HEK293 (cell line): Measurements from ENCODE around the gene PPARA.

Experiments used
- CTCF ChIA-PET: fragments of 350-600 bp; formaldehyde crosslinking; extraction: SDS; loops from one replicate; lab custom pipeline; 2021; ENCODE audit warnings: antibody characterized with exemption; lab: Yijun Ruan, JAX
- POLR2A ChIA-PET: fragments of 300-600 bp; formaldehyde crosslinking; extraction: SDS; loops from one replicate; lab custom pipeline; 2020; ENCODE audit warnings: antibody characterized with exemption, inconsistent platforms; lab: Yijun Ruan, JAX
- H3K27ac ChIP-seq: fragments of 200-500 bp; sonication (Bioruptor generic); 2 replicates; pipeline ENCODE4 v1.5.1; 2014; ENCODE audit warnings: low read depth, low read length, control low read depth, inconsistent platforms; ENCODE audit errors: extremely low read depth
- H3K36me3 ChIP-seq, 2 experiments: fragments of 200-500 bp in 1 of 2; sonication (Bioruptor generic) in 1 of 2; 1 replicate in 1 of 2; 2 replicates in 1 of 2; pipeline ENCODE4 v1.5.1; 2014 to 2017; ENCODE audit warnings: inconsistent platforms in 2 of 2, low read length in 2 of 2; ENCODE audit not compliant: control insufficient read depth in 2 of 2, insufficient read depth in 1 of 2
- H3K4me1 ChIP-seq: fragments of 200-500 bp; sonication (Bioruptor generic); 2 replicates; pipeline ENCODE4 v1.5.1; 2014; ENCODE audit warnings: mild to moderate bottlenecking, low read length, inconsistent platforms; ENCODE audit not compliant: control insufficient read depth, insufficient read depth
- H3K4me3 ChIP-seq: 2 replicates; pipeline ENCODE4 v1.5.1; 2011; ENCODE audit warnings: low read depth, mild to moderate bottlenecking, control low read depth, low read length, moderate library complexity
- H3K9me3 ChIP-seq: fragments of 200-500 bp; sonication (Bioruptor generic); 2 replicates; pipeline ENCODE4 v1.5.1; 2014; ENCODE audit warnings: low read depth, low read length, inconsistent platforms; ENCODE audit not compliant: control insufficient read depth, insufficient read depth
- SP7 ChIP-seq: fragments of 450-650 bp; formaldehyde crosslinking; IDR thresholded peaks from 2 replicates; pipeline ENCODE4 v1.5.1; 2016; ENCODE audit warnings: missing biosample characterization, missing genetic modification characterization
- ZIC2 ChIP-seq: fragments of 450-650 bp; formaldehyde crosslinking; IDR thresholded peaks from 2 replicates; pipeline ENCODE4 v1.5.1; 2016; ENCODE audit warnings: missing biosample characterization, missing genetic modification characterization
- ZNF114 ChIP-seq: fragments of 450-650 bp; formaldehyde crosslinking; IDR thresholded peaks from 2 replicates; pipeline ENCODE4 v1.5.0; 2017; ENCODE audit warnings: missing biosample characterization, missing genetic modification characterization
- ZNF132 ChIP-seq: fragments of 450-650 bp; formaldehyde crosslinking; IDR thresholded peaks from 2 replicates; pipeline ENCODE4 v1.5.1; 2017; ENCODE audit warnings: missing biosample characterization, missing genetic modification characterization, borderline replicate concordance
- ZNF133 ChIP-seq: fragments of 450-650 bp; formaldehyde crosslinking; IDR thresholded peaks from 2 replicates; pipeline ENCODE4 v1.5.1; 2016; ENCODE audit warnings: missing biosample characterization, missing genetic modification characterization
- ZNF211 ChIP-seq: fragments of 450-650 bp; formaldehyde crosslinking; IDR thresholded peaks from 2 replicates; pipeline ENCODE4 v1.5.1; 2016; ENCODE audit warnings: low read depth, missing biosample characterization, missing genetic modification characterization
- ZNF292 ChIP-seq: fragments of 450-650 bp; formaldehyde crosslinking; IDR thresholded peaks from 2 replicates; pipeline ENCODE4 v1.5.1; 2016; ENCODE audit warnings: low read depth, missing biosample characterization, missing genetic modification characterization, borderline replicate concordance
- ZNF341 ChIP-seq: fragments of 450-650 bp; formaldehyde crosslinking; IDR thresholded peaks from 2 replicates; pipeline ENCODE4; 2016; ENCODE audit warnings: low read depth, missing biosample characterization, missing genetic modification characterization
- ZNF394 ChIP-seq: fragments of 450-650 bp; formaldehyde crosslinking; IDR thresholded peaks from 2 replicates; pipeline ENCODE4 v1.5.1; 2016; ENCODE audit warnings: missing biosample characterization, missing genetic modification characterization, mild to moderate bottlenecking, moderate library complexity, borderline replicate concordance
- ZNF433 ChIP-seq: fragments of 450-650 bp; formaldehyde crosslinking; IDR thresholded peaks from 2 replicates; pipeline ENCODE4 v1.5.1; 2016; ENCODE audit warnings: missing biosample characterization, missing genetic modification characterization, low read depth
- ZNF501 ChIP-seq: fragments of 450-650 bp; formaldehyde crosslinking; IDR thresholded peaks from 2 replicates; pipeline ENCODE4 v1.5.1; 2016; ENCODE audit warnings: missing biosample characterization, missing genetic modification characterization
- ZNF514 ChIP-seq: fragments of 450-650 bp; formaldehyde crosslinking; IDR thresholded peaks from 2 replicates; pipeline ENCODE4 v1.5.1; 2016; ENCODE audit warnings: missing biosample characterization, missing genetic modification characterization
- ZNF549 ChIP-seq: fragments of 450-650 bp; IDR thresholded peaks from 2 replicates; pipeline ENCODE4 v1.5.1; 2018; ENCODE audit warnings: missing biosample characterization, missing genetic modification characterization, mild to moderate bottlenecking, inconsistent platforms, moderate library complexity
- ZNF558 ChIP-seq: fragments of 450-650 bp; formaldehyde crosslinking; IDR thresholded peaks from 2 replicates; pipeline ENCODE4 v1.5.1; 2016; ENCODE audit warnings: missing biosample characterization, missing genetic modification characterization
- ZNF658 ChIP-seq: fragments of 450-650 bp; formaldehyde crosslinking; IDR thresholded peaks from 2 replicates; pipeline ENCODE4; 2016; ENCODE audit warnings: missing biosample characterization, missing genetic modification characterization
- ZNF660 ChIP-seq: fragments of 450-650 bp; IDR thresholded peaks from 2 replicates; pipeline ENCODE4 v1.5.1; 2018; ENCODE audit warnings: missing biosample characterization, mild to moderate bottlenecking, missing genetic modification characterization
- ZNF670 ChIP-seq: fragments of 450-650 bp; formaldehyde crosslinking; IDR thresholded peaks from 2 replicates; pipeline ENCODE4 v1.5.1; 2016; ENCODE audit warnings: missing biosample characterization, missing genetic modification characterization, low read depth
- ZSCAN23 ChIP-seq: fragments of 450-650 bp; formaldehyde crosslinking; IDR thresholded peaks from 2 replicates; pipeline ENCODE4 v1.5.1; 2016; ENCODE audit warnings: missing biosample characterization, missing genetic modification characterization
- ZSCAN30 ChIP-seq: fragments of 450-650 bp; IDR thresholded peaks from 2 replicates; pipeline ENCODE4 v1.5.1; 2018; ENCODE audit warnings: missing biosample characterization, mild to moderate bottlenecking, missing genetic modification characterization, moderate library complexity
- TF ChIP-seq, protein P1 (sequence below): fragments of 450-650 bp; formaldehyde crosslinking; IDR thresholded peaks from 2 replicates; pipeline ENCODE4 v1.5.1; 2017; ENCODE audit warnings: missing biosample characterization, missing genetic modification characterization
- TF ChIP-seq, protein P2 (sequence below): sonication (generic); formaldehyde crosslinking; IDR thresholded peaks from 2 replicates; pipeline ENCODE4 v1.8.1; 2022; ENCODE audit warnings: mild to moderate bottlenecking, moderate library complexity, missing genetic modification reagents
- TF ChIP-seq, protein P3 (sequence below): fragments of 450-650 bp; formaldehyde crosslinking; IDR thresholded peaks from 2 replicates; pipeline ENCODE4 v1.5.1; 2016; ENCODE audit warnings: missing biosample characterization, missing genetic modification characterization
- TF ChIP-seq, protein P4 (sequence below): fragments of 450-650 bp; formaldehyde crosslinking; IDR thresholded peaks from 2 replicates; pipeline ENCODE4 v1.5.1; 2017; ENCODE audit warnings: missing biosample characterization, missing genetic modification characterization
- TF ChIP-seq, protein P5 (sequence below): fragments of 450-650 bp; formaldehyde crosslinking; IDR thresholded peaks from 2 replicates; pipeline ENCODE4 v1.5.1; 2017; ENCODE audit warnings: missing biosample characterization, mild to moderate bottlenecking, missing genetic modification characterization, moderate library complexity
- TF ChIP-seq, protein P6 (sequence below): fragments of 450-650 bp; formaldehyde crosslinking; IDR thresholded peaks from 2 replicates; pipeline ENCODE4 v1.5.1; 2016; ENCODE audit warnings: missing biosample characterization, missing genetic modification characterization
- TF ChIP-seq, protein P7 (sequence below): fragments of 450-650 bp; formaldehyde crosslinking; IDR thresholded peaks from 2 replicates; pipeline ENCODE4 v1.5.1; 2016; ENCODE audit warnings: missing biosample characterization, missing genetic modification characterization

The PPARA gene

DNA sequence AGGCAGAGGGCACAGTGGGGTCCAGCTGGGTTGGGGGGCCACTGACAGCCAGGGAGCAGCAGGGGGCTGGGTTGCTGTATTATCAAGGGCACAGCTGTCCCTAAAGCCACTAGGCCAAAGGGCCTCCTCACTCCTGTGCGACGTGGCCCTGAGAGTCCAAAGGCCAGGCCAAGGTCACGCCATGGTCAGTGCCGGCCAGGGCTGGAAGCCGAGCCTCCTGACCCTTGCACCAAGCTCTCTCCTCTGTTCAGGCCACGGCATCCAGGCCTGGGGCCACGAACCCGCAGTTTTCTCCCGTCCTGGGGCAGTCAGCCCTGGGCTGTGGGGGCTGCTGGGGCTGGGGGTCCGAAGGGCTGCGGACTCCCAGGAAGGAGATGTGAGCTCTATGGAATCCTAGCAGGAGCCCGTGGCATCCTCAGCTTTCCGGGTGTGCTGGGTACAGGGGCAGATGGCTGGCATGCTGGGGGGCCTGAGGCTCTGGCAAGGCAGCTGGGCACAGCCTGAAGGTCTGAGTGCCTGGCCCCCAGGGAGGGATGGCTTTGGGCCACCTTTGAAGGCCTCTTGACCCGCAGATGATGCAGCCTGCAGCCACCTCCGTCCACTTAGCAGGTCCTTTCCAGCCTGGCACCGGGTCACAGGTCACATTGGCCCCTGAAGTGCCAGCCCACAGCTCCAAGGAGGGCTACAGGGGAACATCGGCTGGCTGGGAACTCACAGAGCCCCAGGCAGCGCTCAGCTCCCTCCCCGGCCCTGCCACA is 17.3 kb upstream of the PPARA start:
- TF ChIP-seq, protein P1, sequence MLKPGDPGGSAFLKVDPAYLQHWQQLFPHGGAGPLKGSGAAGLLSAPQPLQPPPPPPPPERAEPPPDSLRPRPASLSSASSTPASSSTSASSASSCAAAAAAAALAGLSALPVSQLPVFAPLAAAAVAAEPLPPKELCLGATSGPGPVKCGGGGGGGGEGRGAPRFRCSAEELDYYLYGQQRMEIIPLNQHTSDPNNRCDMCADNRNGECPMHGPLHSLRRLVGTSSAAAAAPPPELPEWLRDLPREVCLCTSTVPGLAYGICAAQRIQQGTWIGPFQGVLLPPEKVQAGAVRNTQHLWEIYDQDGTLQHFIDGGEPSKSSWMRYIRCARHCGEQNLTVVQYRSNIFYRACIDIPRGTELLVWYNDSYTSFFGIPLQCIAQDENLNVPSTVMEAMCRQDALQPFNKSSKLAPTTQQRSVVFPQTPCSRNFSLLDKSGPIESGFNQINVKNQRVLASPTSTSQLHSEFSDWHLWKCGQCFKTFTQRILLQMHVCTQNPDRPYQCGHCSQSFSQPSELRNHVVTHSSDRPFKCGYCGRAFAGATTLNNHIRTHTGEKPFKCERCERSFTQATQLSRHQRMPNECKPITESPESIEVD (tag by site-specific recombination) = no peak
- TF ChIP-seq ZSCAN30 (tag by site-specific recombination) = no peak
- TF ChIP-seq, protein P2, sequence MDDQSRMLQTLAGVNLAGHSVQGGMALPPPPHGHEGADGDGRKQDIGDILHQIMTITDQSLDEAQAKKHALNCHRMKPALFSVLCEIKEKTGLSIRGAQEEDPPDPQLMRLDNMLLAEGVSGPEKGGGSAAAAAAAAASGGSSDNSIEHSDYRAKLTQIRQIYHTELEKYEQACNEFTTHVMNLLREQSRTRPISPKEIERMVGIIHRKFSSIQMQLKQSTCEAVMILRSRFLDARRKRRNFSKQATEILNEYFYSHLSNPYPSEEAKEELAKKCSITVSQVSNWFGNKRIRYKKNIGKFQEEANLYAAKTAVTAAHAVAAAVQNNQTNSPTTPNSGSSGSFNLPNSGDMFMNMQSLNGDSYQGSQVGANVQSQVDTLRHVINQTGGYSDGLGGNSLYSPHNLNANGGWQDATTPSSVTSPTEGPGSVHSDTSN (CRISPR knock-in tag) = no peak
- TF ChIP-seq, protein P3, sequence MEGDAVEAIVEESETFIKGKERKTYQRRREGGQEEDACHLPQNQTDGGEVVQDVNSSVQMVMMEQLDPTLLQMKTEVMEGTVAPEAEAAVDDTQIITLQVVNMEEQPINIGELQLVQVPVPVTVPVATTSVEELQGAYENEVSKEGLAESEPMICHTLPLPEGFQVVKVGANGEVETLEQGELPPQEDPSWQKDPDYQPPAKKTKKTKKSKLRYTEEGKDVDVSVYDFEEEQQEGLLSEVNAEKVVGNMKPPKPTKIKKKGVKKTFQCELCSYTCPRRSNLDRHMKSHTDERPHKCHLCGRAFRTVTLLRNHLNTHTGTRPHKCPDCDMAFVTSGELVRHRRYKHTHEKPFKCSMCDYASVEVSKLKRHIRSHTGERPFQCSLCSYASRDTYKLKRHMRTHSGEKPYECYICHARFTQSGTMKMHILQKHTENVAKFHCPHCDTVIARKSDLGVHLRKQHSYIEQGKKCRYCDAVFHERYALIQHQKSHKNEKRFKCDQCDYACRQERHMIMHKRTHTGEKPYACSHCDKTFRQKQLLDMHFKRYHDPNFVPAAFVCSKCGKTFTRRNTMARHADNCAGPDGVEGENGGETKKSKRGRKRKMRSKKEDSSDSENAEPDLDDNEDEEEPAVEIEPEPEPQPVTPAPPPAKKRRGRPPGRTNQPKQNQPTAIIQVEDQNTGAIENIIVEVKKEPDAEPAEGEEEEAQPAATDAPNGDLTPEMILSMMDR (tag by site-specific recombination) = no peak
- no peak for TF ChIP-seq ZNF341 (tag by site-specific recombination)
- TF ChIP-seq ZNF433 (tag by site-specific recombination) = no peak
- TF ChIP-seq ZNF514 (tag by site-specific recombination) = no peak
- TF ChIP-seq, protein P4, sequence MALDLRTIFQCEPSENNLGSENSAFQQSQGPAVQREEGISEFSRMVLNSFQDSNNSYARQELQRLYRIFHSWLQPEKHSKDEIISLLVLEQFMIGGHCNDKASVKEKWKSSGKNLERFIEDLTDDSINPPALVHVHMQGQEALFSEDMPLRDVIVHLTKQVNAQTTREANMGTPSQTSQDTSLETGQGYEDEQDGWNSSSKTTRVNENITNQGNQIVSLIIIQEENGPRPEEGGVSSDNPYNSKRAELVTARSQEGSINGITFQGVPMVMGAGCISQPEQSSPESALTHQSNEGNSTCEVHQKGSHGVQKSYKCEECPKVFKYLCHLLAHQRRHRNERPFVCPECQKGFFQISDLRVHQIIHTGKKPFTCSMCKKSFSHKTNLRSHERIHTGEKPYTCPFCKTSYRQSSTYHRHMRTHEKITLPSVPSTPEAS (tag by site-specific recombination) = no peak
- no peak for TF ChIP-seq ZNF132
- TF ChIP-seq ZSCAN23 (tag by site-specific recombination) = no peak
- TF ChIP-seq ZNF211 (tag by site-specific recombination) = no peak
- no peak for TF ChIP-seq ZNF670 (tag by site-specific recombination)
- no peak for TF ChIP-seq ZNF549 (tag by site-specific recombination)
- no peak for TF ChIP-seq ZNF292 (tag by site-specific recombination)
- no peak for TF ChIP-seq ZNF660 (tag by site-specific recombination)
- TF ChIP-seq ZNF558 = no peak
- CTCF ChIA-PET = interaction anchor here (0.8 to 3.3 kb wide), 7 partner anchors 11 to 409 kb away, joined by 3 to 11 read pairs (median 3); no protein-coding TSS in a partner anchor

DNA sequence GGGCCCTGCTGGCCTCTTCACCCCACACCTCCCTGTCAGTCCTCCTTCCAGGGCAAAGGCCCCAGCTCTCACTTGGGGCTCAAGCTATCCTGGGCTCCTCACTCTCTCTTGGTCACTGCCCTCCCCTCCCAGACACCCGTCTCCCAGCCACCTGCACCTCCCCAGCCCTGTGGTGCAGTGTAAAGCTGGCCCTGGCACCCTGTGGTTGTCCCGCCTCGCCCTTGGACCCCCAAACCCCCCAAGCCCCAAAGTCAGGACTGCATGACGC is 16.8 kb upstream of the PPARA start:
- H3K4me3 ChIP-seq = no peak overlapping the region
- CTCF ChIA-PET = interaction anchor here (0.6 to 3.3 kb wide), 6 partner anchors 11 to 408 kb away, joined by 3 to 11 read pairs (median 4); no protein-coding TSS in a partner anchor
- H3K4me1 ChIP-seq = no peaks in the 10 kb centered on the region
- H3K27ac ChIP-seq = no peak overlapping the region
- POLR2A ChIA-PET = no interaction called here
- no peaks in the 10 kb centered on the region for H3K9me3 ChIP-seq
- H3K36me3 ChIP-seq = no peaks in the 10 kb centered on the region
- TF ChIP-seq, protein P5, sequence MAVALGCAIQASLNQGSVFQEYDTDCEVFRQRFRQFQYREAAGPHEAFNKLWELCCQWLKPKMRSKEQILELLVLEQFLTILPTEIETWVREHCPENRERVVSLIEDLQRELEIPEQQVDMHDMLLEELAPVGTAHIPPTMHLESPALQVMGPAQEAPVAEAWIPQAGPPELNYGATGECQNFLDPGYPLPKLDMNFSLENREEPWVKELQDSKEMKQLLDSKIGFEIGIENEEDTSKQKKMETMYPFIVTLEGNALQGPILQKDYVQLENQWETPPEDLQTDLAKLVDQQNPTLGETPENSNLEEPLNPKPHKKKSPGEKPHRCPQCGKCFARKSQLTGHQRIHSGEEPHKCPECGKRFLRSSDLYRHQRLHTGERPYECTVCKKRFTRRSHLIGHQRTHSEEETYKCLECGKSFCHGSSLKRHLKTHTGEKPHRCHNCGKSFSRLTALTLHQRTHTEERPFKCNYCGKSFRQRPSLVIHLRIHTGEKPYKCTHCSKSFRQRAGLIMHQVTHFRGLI (tag by site-specific recombination) = no peak
- TF ChIP-seq SP7 (tag by site-specific recombination) (no peak), ZNF114 (no peak), ZNF133 (tag by site-specific recombination) (no peak), ZNF394 (no peak), ZNF658 (tag by site-specific recombination) (no peak), ZNF501 (tag by site-specific recombination) (no peak), ZIC2 (tag by site-specific recombination) (no peak), ZNF558 (no peak)
- TF ChIP-seq, protein P6, sequence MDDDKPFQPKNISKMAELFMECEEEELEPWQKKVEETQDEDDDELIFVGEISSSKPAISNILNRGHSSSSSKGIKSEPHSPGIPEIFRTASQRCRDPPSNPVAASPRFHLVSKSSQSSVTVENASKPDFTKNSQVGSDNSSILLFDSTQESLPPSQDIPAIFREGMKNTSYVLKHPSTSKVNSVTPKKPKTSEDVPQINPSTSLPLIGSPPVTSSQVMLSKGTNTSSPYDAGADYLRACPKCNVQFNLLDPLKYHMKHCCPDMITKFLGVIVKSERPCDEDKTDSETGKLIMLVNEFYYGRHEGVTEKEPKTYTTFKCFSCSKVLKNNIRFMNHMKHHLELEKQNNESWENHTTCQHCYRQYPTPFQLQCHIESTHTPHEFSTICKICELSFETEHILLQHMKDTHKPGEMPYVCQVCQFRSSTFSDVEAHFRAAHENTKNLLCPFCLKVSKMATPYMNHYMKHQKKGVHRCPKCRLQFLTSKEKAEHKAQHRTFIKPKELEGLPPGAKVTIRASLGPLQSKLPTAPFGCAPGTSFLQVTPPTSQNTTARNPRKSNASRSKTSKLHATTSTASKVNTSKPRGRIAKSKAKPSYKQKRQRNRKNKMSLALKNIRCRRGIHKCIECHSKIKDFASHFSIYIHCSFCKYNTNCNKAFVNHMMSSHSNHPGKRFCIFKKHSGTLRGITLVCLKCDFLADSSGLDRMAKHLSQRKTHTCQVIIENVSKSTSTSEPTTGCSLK (tag by site-specific recombination) = no peak
- TF ChIP-seq, protein P7, sequence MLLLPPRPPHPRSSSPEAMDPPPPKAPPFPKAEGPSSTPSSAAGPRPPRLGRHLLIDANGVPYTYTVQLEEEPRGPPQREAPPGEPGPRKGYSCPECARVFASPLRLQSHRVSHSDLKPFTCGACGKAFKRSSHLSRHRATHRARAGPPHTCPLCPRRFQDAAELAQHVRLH (tag by site-specific recombination) = no peak

More for the DNA sequence above, 17.3 kb upstream of the PPARA start:
- no peaks in the 10 kb centered on the region for H3K36me3 ChIP-seq
- H3K4me3 ChIP-seq = no peak overlapping the region
- H3K27ac ChIP-seq = no peak overlapping the region
- H3K4me1 ChIP-seq = no peaks in the 10 kb centered on the region
- H3K9me3 ChIP-seq = no peaks in the 10 kb centered on the region
- POLR2A ChIA-PET = no interaction called here
